HEK293 (cell line): Measurements from ENCODE around the gene LRRC7.
A peak's percentile ranks its signal among the peaks of the same experiment; 100 is the strongest.

Source experiments
- CTCF ChIA-PET: fragments of 350-600 bp; formaldehyde crosslinking; extraction: SDS; loops from one replicate; lab custom pipeline; 2021; ENCODE audit warnings: antibody characterized with exemption; lab: Yijun Ruan, JAX
- POLR2A ChIA-PET: fragments of 300-600 bp; formaldehyde crosslinking; extraction: SDS; loops from one replicate; lab custom pipeline; 2020; ENCODE audit warnings: antibody characterized with exemption, inconsistent platforms; lab: Yijun Ruan, JAX
- H3K27ac ChIP-seq: fragments of 200-500 bp; sonication (Bioruptor generic); 2 replicates; pipeline ENCODE4 v1.5.1; 2014; ENCODE audit warnings: low read depth, low read length, control low read depth, inconsistent platforms; ENCODE audit errors: extremely low read depth
- H3K36me3 ChIP-seq, 2 experiments: fragments of 200-500 bp in 1 of 2; sonication (Bioruptor generic) in 1 of 2; 1 replicate in 1 of 2; 2 replicates in 1 of 2; pipeline ENCODE4 v1.5.1; 2014 to 2017; ENCODE audit warnings: inconsistent platforms in 2 of 2, low read length in 2 of 2; ENCODE audit not compliant: control insufficient read depth in 2 of 2, insufficient read depth in 1 of 2
- H3K4me1 ChIP-seq: fragments of 200-500 bp; sonication (Bioruptor generic); 2 replicates; pipeline ENCODE4 v1.5.1; 2014; ENCODE audit warnings: mild to moderate bottlenecking, low read length, inconsistent platforms; ENCODE audit not compliant: control insufficient read depth, insufficient read depth
- H3K4me3 ChIP-seq: 2 replicates; pipeline ENCODE4 v1.5.1; 2011; ENCODE audit warnings: low read depth, mild to moderate bottlenecking, control low read depth, low read length, moderate library complexity
- H3K9me3 ChIP-seq: fragments of 200-500 bp; sonication (Bioruptor generic); 2 replicates; pipeline ENCODE4 v1.5.1; 2014; ENCODE audit warnings: low read depth, low read length, inconsistent platforms; ENCODE audit not compliant: control insufficient read depth, insufficient read depth
- FEZF1 ChIP-seq: fragments of 450-650 bp; formaldehyde crosslinking; IDR thresholded peaks from 2 replicates; pipeline ENCODE4 v1.5.1; 2016; ENCODE audit warnings: missing biosample characterization, missing genetic modification characterization
- PRDM1 ChIP-seq: fragments of 450-650 bp; formaldehyde crosslinking; IDR thresholded peaks from 2 replicates; pipeline ENCODE4; 2016; ENCODE audit warnings: missing biosample characterization, missing genetic modification characterization
- SP3 ChIP-seq: fragments of 450-650 bp; formaldehyde crosslinking; IDR thresholded peaks from 2 replicates; pipeline ENCODE4 v1.5.1; 2016; ENCODE audit warnings: missing biosample characterization, missing genetic modification characterization
- WT1 ChIP-seq: fragments of 450-650 bp; formaldehyde crosslinking; IDR thresholded peaks from 2 replicates; pipeline ENCODE4 v1.5.1; 2016; ENCODE audit warnings: missing biosample characterization, missing genetic modification characterization
- ZBTB20 ChIP-seq: fragments of 450-650 bp; formaldehyde crosslinking; IDR thresholded peaks from 2 replicates; pipeline ENCODE4 v1.5.1; 2016; ENCODE audit warnings: missing biosample characterization, missing genetic modification characterization
- ZBTB26 ChIP-seq: fragments of 450-650 bp; formaldehyde crosslinking; optimal IDR thresholded peaks from 2 replicates; pipeline ENCODE3; 2016; ENCODE audit warnings: missing biosample characterization, mild to moderate bottlenecking, missing genetic modification characterization
- ZBTB48 ChIP-seq: fragments of 450-650 bp; formaldehyde crosslinking; IDR thresholded peaks from 2 replicates; pipeline ENCODE4 v1.5.1; 2016; ENCODE audit warnings: missing biosample characterization, missing genetic modification characterization
- ZNF112 ChIP-seq: fragments of 450-650 bp; formaldehyde crosslinking; IDR thresholded peaks from 2 replicates; pipeline ENCODE4 v1.5.0; 2017; ENCODE audit warnings: missing biosample characterization, missing genetic modification characterization
- ZNF148 ChIP-seq: fragments of 450-650 bp; formaldehyde crosslinking; IDR thresholded peaks from 2 replicates; pipeline ENCODE4 v1.5.0; 2017; ENCODE audit warnings: missing biosample characterization, missing genetic modification characterization, borderline replicate concordance
- ZNF16 ChIP-seq: fragments of 450-650 bp; formaldehyde crosslinking; IDR thresholded peaks from 2 replicates; pipeline ENCODE4 v1.5.1; 2016; ENCODE audit warnings: low read depth, missing biosample characterization, missing genetic modification characterization
- ZNF221 ChIP-seq: fragments of 450-650 bp; formaldehyde crosslinking; IDR thresholded peaks from 2 replicates; pipeline ENCODE4 v1.5.1; 2017; ENCODE audit warnings: missing biosample characterization, missing genetic modification characterization, borderline replicate concordance
- ZNF248 ChIP-seq: fragments of 450-650 bp; formaldehyde crosslinking; IDR thresholded peaks from 2 replicates; pipeline ENCODE4 v1.5.1; 2017; ENCODE audit warnings: missing biosample characterization, missing genetic modification characterization
- ZNF302 ChIP-seq: fragments of 450-650 bp; formaldehyde crosslinking; IDR thresholded peaks from 2 replicates; pipeline ENCODE4 v1.5.1; 2016; ENCODE audit warnings: missing biosample characterization, missing genetic modification characterization, low read depth
- ZNF335 ChIP-seq: fragments of 450-650 bp; formaldehyde crosslinking; conservative IDR thresholded peaks from 2 replicates; pipeline ENCODE4 v1.5.1; 2016; ENCODE audit warnings: missing biosample characterization, missing genetic modification characterization
- ZNF398 ChIP-seq: fragments of 450-650 bp; formaldehyde crosslinking; IDR thresholded peaks from 2 replicates; pipeline ENCODE4 v1.5.1; 2017; ENCODE audit warnings: missing biosample characterization, missing genetic modification characterization
- ZNF433 ChIP-seq: fragments of 450-650 bp; formaldehyde crosslinking; IDR thresholded peaks from 2 replicates; pipeline ENCODE4 v1.5.1; 2016; ENCODE audit warnings: missing biosample characterization, missing genetic modification characterization, low read depth
- ZNF48 ChIP-seq: fragments of 450-650 bp; formaldehyde crosslinking; IDR thresholded peaks from 2 replicates; pipeline ENCODE4 v1.5.1; 2016; ENCODE audit warnings: missing biosample characterization, missing genetic modification characterization
- ZNF560 ChIP-seq: fragments of 450-650 bp; formaldehyde crosslinking; IDR thresholded peaks from 2 replicates; pipeline ENCODE4 v1.5.1; 2017; ENCODE audit warnings: missing biosample characterization, missing genetic modification characterization, borderline replicate concordance
- ZNF830 ChIP-seq: fragments of 450-650 bp; IDR thresholded peaks from 2 replicates; pipeline ENCODE4 v1.5.0; 2018; ENCODE audit warnings: missing biosample characterization, missing genetic modification characterization, low read depth, mild to moderate bottlenecking, moderate library complexity
- ZSCAN16 ChIP-seq: fragments of 450-650 bp; formaldehyde crosslinking; IDR thresholded peaks from 2 replicates; pipeline ENCODE4 v1.5.1; 2016; ENCODE audit warnings: missing biosample characterization, missing genetic modification characterization

LRRC7 gene

GRCh38 chr1:69568421-69569174, 876 bp downstream of the LRRC7 start:
- peak overlapping the region; percentile 79 for H3K4me3 ChIP-seq
- CTCF ChIA-PET, result interaction anchor here (0.7 kb wide), 2 partner anchors 968 to 1097 kb away, joined by 3 read pairs; no protein-coding TSS in a partner anchor
- POLR2A ChIA-PET, result interaction anchor here (0.6 to 2.0 kb wide), 4 partner anchors 13 to 653 kb away, joined by 3 to 5 read pairs (median 4); no protein-coding TSS in a partner anchor

GRCh38 chr1:69569175-69569541, 1.4 kb downstream of the LRRC7 start:
- POLR2A ChIA-PET, result interaction anchor here (0.6 to 2.0 kb wide), 3 partner anchors 13 to 653 kb away, joined by 3 to 5 read pairs (median 4); no protein-coding TSS in a partner anchor
- TF ChIP-seq ZBTB20 (tag by site-specific recombination) (no peak), ZNF48 (no peak), ZBTB48 (tag by site-specific recombination) (peak; percentile 49)
- Histone ChIP-seq H3K9me3 (no peaks in the 10 kb centered on the region), H3K36me3 (no peaks in the 10 kb centered on the region), H3K4me3 (peak overlapping the region; percentile 79), H3K27ac (no peak overlapping the region; the same call in 1 of the 2 replicates), H3K4me1 (no peaks in the 10 kb centered on the region)
- CTCF ChIA-PET, result interaction anchor here (0.7 kb wide), 2 partner anchors 270 to 1097 kb away, joined by 3 read pairs; no protein-coding TSS in a partner anchor

More at GRCh38 chr1:69568421-69569174, 876 bp downstream of the LRRC7 start:
- Histone ChIP-seq H3K9me3 (no peaks in the 10 kb centered on the region), H3K27ac (no peak overlapping the region; the same call in 1 of the 2 replicates), H3K36me3 (no peaks in the 10 kb centered on the region), H3K4me1 (no peaks in the 10 kb centered on the region)
- TF ChIP-seq ZBTB20 (tag by site-specific recombination), result peak; percentile 62
- peak; percentile 21 for TF ChIP-seq ZBTB26 (tag by site-specific recombination)
- TF ChIP-seq ZNF433, result no peak
- peak; percentile 62 for TF ChIP-seq ZNF335

- TF ChIP-seq ZNF830 (no peak), ZSCAN16 (tag by site-specific recombination) (no peak), ZNF112 (no peak), ZNF221 (tag by site-specific recombination) (no peak), ZNF16 (no peak), FEZF1 (no peak), SP3 (0 out of 2 replicates have a peak, but pooled peaks have one; percentile 7), ZNF248 (no peak), PRDM1 (0 out of 2 replicates have a peak, but pooled peaks have one; percentile 31), ZNF398 (tag by site-specific recombination) (no peak), ZNF302 (no peak), ZNF148 (tag by site-specific recombination) (no peak), ZNF560 (no peak), WT1 (tag by site-specific recombination) (no peak)
- Histone ChIP-seq H3K4me3 (peak overlapping the region; percentile 79), H3K36me3 (no peaks in the 10 kb centered on the region), H3K27ac (no peak overlapping the region), H3K9me3 (no peaks in the 10 kb centered on the region), H3K4me1 (no peaks in the 10 kb centered on the region)
- POLR2A ChIA-PET, result interaction anchor here (0.6 to 2.0 kb wide), 3 partner anchors 12 to 652 kb away, joined by 3 to 5 read pairs (median 4); no protein-coding TSS in a partner anchor
- CTCF ChIA-PET, result interaction anchor here (0.7 kb wide), 1 partner anchor 270 kb away, joined by 3 read pairs; no protein-coding TSS in a partner anchor
Measured at GRCh38 chr1:69569576-69570328, 2.0 kb downstream of the LRRC7 start.
